ENCODE data around the gene WWOX. TPM values are rescaled to one million over a fixed set of nuclear protein-coding genes. Genes with fewer than 3 reads are reported as not detected.

The WWOX gene
- total and polyA plus RNA-seq, 2 of the 13 experiments (the other 11 are each of a cell fraction or from before 2014, with no cell fraction given): 9.1 to 37.4 TPM

GRCh38 chr16:78485188-78485916 is 385.9 kb downstream of the WWOX start (continued):
- TF ChIP-seq, protein P1, sequence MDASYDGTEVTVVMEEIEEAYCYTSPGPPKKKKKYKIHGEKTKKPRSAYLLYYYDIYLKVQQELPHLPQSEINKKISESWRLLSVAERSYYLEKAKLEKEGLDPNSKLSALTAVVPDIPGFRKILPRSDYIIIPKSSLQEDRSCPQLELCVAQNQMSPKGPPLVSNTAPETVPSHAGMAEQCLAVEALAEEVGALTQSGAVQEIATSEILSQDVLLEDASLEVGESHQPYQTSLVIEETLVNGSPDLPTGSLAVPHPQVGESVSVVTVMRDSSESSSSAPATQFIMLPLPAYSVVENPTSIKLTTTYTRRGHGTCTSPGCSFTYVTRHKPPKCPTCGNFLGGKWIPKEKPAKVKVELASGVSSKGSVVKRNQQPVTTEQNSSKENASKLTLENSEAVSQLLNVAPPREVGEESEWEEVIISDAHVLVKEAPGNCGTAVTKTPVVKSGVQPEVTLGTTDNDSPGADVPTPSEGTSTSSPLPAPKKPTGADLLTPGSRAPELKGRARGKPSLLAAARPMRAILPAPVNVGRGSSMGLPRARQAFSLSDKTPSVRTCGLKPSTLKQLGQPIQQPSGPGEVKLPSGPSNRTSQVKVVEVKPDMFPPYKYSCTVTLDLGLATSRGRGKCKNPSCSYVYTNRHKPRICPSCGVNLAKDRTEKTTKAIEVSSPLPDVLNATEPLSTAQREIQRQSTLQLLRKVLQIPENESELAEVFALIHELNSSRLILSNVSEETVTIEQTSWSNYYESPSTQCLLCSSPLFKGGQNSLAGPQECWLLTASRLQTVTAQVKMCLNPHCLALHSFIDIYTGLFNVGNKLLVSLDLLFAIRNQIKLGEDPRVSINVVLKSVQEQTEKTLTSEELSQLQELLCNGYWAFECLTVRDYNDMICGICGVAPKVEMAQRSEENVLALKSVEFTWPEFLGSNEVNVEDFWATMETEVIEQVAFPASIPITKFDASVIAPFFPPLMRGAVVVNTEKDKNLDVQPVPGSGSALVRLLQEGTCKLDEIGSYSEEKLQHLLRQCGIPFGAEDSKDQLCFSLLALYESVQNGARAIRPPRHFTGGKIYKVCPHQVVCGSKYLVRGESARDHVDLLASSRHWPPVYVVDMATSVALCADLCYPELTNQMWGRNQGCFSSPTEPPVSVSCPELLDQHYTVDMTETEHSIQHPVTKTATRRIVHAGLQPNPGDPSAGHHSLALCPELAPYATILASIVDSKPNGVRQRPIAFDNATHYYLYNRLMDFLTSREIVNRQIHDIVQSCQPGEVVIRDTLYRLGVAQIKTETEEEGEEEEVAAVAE (CRISPR knock-in tag; IDR thresholded peaks at IDR 0.05; ENCODE audit: borderline replicate concordance): peak; percentile 83; the same call in 1 of the 2 replicates
- peak; percentile 68; the same call in 1 of the 2 replicates for TF ChIP-seq ZFP90 (CRISPR knock-in tag; IDR thresholded peaks at IDR 0.05; ENCODE audit: borderline replicate concordance)
- peak; percentile 50; the same call in 1 of the 2 replicates for TF ChIP-seq ZNF20 (CRISPR knock-in tag; IDR thresholded peaks at IDR 0.05)
- no peak for TF ChIP-seq MAFG (CRISPR knock-in tag; IDR thresholded peaks at IDR 0.05)
- TF ChIP-seq GMEB2 (CRISPR knock-in tag; IDR thresholded peaks at IDR 0.05; ENCODE audit: low read depth): no peak
- peak; percentile 97 for TF ChIP-seq SOX5 (CRISPR knock-in tag; IDR thresholded peaks at IDR 0.05; ENCODE audit: borderline replicate concordance)
- 0 out of 2 replicates have a peak, but pooled peaks have one; percentile 66 for TF ChIP-seq CC2D1A (CRISPR knock-in tag; IDR thresholded peaks at IDR 0.05)
- peak; percentile 94 for TF ChIP-seq RCOR2 (CRISPR knock-in tag; IDR thresholded peaks at IDR 0.05)
- peak; percentile 90 for TF ChIP-seq ZNF121 (CRISPR knock-in tag; IDR thresholded peaks at IDR 0.05)
- no peak for TF ChIP-seq ZNF576 (CRISPR knock-in tag; IDR thresholded peaks at IDR 0.05)
- peak; percentile 79; the same call in 1 of the 2 replicates for TF ChIP-seq HNF1B (CRISPR knock-in tag; IDR thresholded peaks at IDR 0.05)
- TF ChIP-seq, protein P2, sequence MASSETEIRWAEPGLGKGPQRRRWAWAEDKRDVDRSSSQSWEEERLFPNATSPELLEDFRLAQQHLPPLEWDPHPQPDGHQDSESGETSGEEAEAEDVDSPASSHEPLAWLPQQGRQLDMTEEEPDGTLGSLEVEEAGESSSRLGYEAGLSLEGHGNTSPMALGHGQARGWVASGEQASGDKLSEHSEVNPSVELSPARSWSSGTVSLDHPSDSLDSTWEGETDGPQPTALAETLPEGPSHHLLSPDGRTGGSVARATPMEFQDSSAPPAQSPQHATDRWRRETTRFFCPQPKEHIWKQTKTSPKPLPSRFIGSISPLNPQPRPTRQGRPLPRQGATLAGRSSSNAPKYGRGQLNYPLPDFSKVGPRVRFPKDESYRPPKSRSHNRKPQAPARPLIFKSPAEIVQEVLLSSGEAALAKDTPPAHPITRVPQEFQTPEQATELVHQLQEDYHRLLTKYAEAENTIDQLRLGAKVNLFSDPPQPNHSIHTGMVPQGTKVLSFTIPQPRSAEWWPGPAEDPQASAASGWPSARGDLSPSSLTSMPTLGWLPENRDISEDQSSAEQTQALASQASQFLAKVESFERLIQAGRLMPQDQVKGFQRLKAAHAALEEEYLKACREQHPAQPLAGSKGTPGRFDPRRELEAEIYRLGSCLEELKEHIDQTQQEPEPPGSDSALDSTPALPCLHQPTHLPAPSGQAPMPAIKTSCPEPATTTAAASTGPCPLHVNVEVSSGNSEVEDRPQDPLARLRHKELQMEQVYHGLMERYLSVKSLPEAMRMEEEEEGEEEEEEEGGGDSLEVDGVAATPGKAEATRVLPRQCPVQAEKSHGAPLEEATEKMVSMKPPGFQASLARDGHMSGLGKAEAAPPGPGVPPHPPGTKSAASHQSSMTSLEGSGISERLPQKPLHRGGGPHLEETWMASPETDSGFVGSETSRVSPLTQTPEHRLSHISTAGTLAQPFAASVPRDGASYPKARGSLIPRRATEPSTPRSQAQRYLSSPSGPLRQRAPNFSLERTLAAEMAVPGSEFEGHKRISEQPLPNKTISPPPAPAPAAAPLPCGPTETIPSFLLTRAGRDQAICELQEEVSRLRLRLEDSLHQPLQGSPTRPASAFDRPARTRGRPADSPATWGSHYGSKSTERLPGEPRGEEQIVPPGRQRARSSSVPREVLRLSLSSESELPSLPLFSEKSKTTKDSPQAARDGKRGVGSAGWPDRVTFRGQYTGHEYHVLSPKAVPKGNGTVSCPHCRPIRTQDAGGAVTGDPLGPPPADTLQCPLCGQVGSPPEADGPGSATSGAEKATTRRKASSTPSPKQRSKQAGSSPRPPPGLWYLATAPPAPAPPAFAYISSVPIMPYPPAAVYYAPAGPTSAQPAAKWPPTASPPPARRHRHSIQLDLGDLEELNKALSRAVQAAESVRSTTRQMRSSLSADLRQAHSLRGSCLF (CRISPR knock-in tag; IDR thresholded peaks at IDR 0.05; ENCODE audit: borderline replicate concordance): no peak
- TF ChIP-seq ZNF280B (CRISPR knock-in tag; IDR thresholded peaks at IDR 0.05; ENCODE audit: borderline replicate concordance): no peak
